ENCODE results near the gene MAD2L2. TPM values are rescaled to one million over a fixed set of nuclear protein-coding genes. Genes with fewer than 3 reads are reported as not detected.
A peak's percentile ranks its signal among the peaks of the same experiment; 100 is the strongest.

MAD2L2 gene
- total RNA-seq, 1 donor from 2014 or later = 19.8 TPM

GRCh38 chr1:11706292-11706691 is 25.3 kb upstream of the MAD2L2 start:
- Histone ChIP-seq H3K36me3 (ENCODE audit: control insufficient read depth in 3 of 3, insufficient read depth in 3 of 3, low read length in 3 of 3) (no peaks in the 10 kb centered on the region), H3K27ac (ENCODE audit: low read depth, low read length) (no peak overlapping the region), H3K4me1 (ENCODE audit: control insufficient read depth in 3 of 3, insufficient read depth in 3 of 3, low read length in 3 of 3) (peaks cover 2 to 17% (median 13%) of the 10 kb centered on the region in 3 donors), H3K4me3 (ENCODE audit: low read length in 3 of 3) (no peak overlapping the region), H3K27me3 (ENCODE audit: control insufficient read depth in 3 of 3, insufficient read depth in 3 of 3, low read length in 3 of 3) (peaks cover 41 to 52% (median 49%) of the 10 kb centered on the region in 3 donors), H3K9ac (ENCODE audit: low read depth in 1 of 3, low read length in 3 of 3) (no peak overlapping the region), H3K9me3 (ENCODE audit: control insufficient read depth in 3 of 3, low read length in 3 of 3) (no peaks in the 10 kb centered on the region)

- peaks cover 8 to 24% (median 19%) of the 10 kb centered on the region in 3 donors for H3K4me1 ChIP-seq (ENCODE audit: control insufficient read depth in 3 of 3, insufficient read depth in 3 of 3, low read length in 3 of 3)
- no peaks in the 10 kb centered on the region for H3K9me3 ChIP-seq (ENCODE audit: control insufficient read depth in 3 of 3, low read length in 3 of 3)
- H3K27ac ChIP-seq (ENCODE audit: low read depth, low read length) = no peak overlapping the region
- no peak overlapping the region for H3K9ac ChIP-seq (ENCODE audit: low read depth in 1 of 3, low read length in 3 of 3)
- H3K36me3 ChIP-seq (ENCODE audit: control insufficient read depth in 3 of 3, insufficient read depth in 3 of 3, low read length in 3 of 3) = no peaks in the 10 kb centered on the region
- H3K27me3 ChIP-seq (ENCODE audit: control insufficient read depth in 3 of 3, insufficient read depth in 3 of 3, low read length in 3 of 3) = peaks cover 44 to 57% (median 54%) of the 10 kb centered on the region in 3 donors
- H3K4me3 ChIP-seq (ENCODE audit: low read length in 3 of 3) = no peak overlapping the region
Measured at GRCh38 chr1:11705596-11705995, 24.6 kb upstream of the MAD2L2 start.

- H3K27ac ChIP-seq (ENCODE audit: low read depth, low read length) = no peak overlapping the region
- no peaks in the 10 kb centered on the region for H3K9me3 ChIP-seq (ENCODE audit: control insufficient read depth in 3 of 3, low read length in 3 of 3)
- no peak overlapping the region for H3K4me3 ChIP-seq (ENCODE audit: low read length in 3 of 3)
- H3K36me3 ChIP-seq (ENCODE audit: control insufficient read depth in 3 of 3, insufficient read depth in 3 of 3, low read length in 3 of 3) = no peaks in the 10 kb centered on the region
- H3K4me1 ChIP-seq (ENCODE audit: control insufficient read depth in 3 of 3, insufficient read depth in 3 of 3, low read length in 3 of 3) = peaks cover 10 to 26% (median 20%) of the 10 kb centered on the region in 3 donors
- H3K9ac ChIP-seq (ENCODE audit: low read depth in 1 of 3, low read length in 3 of 3) = no peak overlapping the region
- H3K27me3 ChIP-seq (ENCODE audit: control insufficient read depth in 3 of 3, insufficient read depth in 3 of 3, low read length in 3 of 3) = peaks cover 46 to 61% (median 58%) of the 10 kb centered on the region in 3 donors
Measured at GRCh38 chr1:11704691-11705475, 23.9 kb upstream of the MAD2L2 start.

GRCh38 chr1:11704194-11704529 is 23.2 kb upstream of the MAD2L2 start:
- no peak overlapping the region for H3K9ac ChIP-seq (ENCODE audit: low read depth in 1 of 3, low read length in 3 of 3)
- peaks cover 43 to 59% (median 58%) of the 10 kb centered on the region in 3 donors for H3K27me3 ChIP-seq (ENCODE audit: control insufficient read depth in 3 of 3, insufficient read depth in 3 of 3, low read length in 3 of 3)
- H3K9me3 ChIP-seq (ENCODE audit: control insufficient read depth in 3 of 3, low read length in 3 of 3) = no peaks in the 10 kb centered on the region
- no peaks in the 10 kb centered on the region for H3K36me3 ChIP-seq (ENCODE audit: control insufficient read depth in 3 of 3, insufficient read depth in 3 of 3, low read length in 3 of 3)
- H3K27ac ChIP-seq (ENCODE audit: low read depth, low read length) = no peak overlapping the region
- H3K4me3 ChIP-seq (ENCODE audit: low read length in 3 of 3) = no peak overlapping the region
- H3K4me1 ChIP-seq (ENCODE audit: control insufficient read depth in 3 of 3, insufficient read depth in 3 of 3, low read length in 3 of 3) = peaks cover 10 to 26% (median 20%) of the 10 kb centered on the region in 3 donors

GRCh38 chr1:11703357-11704193 is 22.6 kb upstream of the MAD2L2 start:
- Histone ChIP-seq H3K27me3 (ENCODE audit: control insufficient read depth in 3 of 3, insufficient read depth in 3 of 3, low read length in 3 of 3) (peaks cover 41 to 63% (median 58%) of the 10 kb centered on the region in 3 donors), H3K9me3 (ENCODE audit: control insufficient read depth in 3 of 3, low read length in 3 of 3) (no peaks in the 10 kb centered on the region), H3K36me3 (ENCODE audit: control insufficient read depth in 3 of 3, insufficient read depth in 3 of 3, low read length in 3 of 3) (no peaks in the 10 kb centered on the region), H3K4me3 (ENCODE audit: low read length in 3 of 3) (no peak overlapping the region), H3K4me1 (ENCODE audit: control insufficient read depth in 3 of 3, insufficient read depth in 3 of 3, low read length in 3 of 3) (peaks cover 10 to 26% (median 20%) of the 10 kb centered on the region in 3 donors), H3K9ac (ENCODE audit: low read depth in 1 of 3, low read length in 3 of 3) (no peak overlapping the region), H3K27ac (ENCODE audit: low read depth, low read length) (no peak overlapping the region)

GRCh38 chr1:11701981-11702803 is 21.2 kb upstream of the MAD2L2 start:
- peaks cover 10 to 18% (median 13%) of the 10 kb centered on the region in 3 donors for H3K4me1 ChIP-seq (ENCODE audit: control insufficient read depth in 3 of 3, insufficient read depth in 3 of 3, low read length in 3 of 3)
- H3K9ac ChIP-seq (ENCODE audit: low read depth in 1 of 3, low read length in 3 of 3) = no peak overlapping the region
- H3K36me3 ChIP-seq (ENCODE audit: control insufficient read depth in 3 of 3, insufficient read depth in 3 of 3, low read length in 3 of 3) = no peaks in the 10 kb centered on the region
- no peaks in the 10 kb centered on the region for H3K9me3 ChIP-seq (ENCODE audit: control insufficient read depth in 3 of 3, low read length in 3 of 3)
- H3K27ac ChIP-seq (ENCODE audit: low read depth, low read length) = no peak overlapping the region
- no peak overlapping the region for H3K4me3 ChIP-seq (ENCODE audit: low read length in 3 of 3)
- H3K27me3 ChIP-seq (ENCODE audit: control insufficient read depth in 3 of 3, insufficient read depth in 3 of 3, low read length in 3 of 3) = peaks cover 46 to 70% (median 68%) of the 10 kb centered on the region in 3 donors

- H3K9me3 ChIP-seq (ENCODE audit: control insufficient read depth in 3 of 3, low read length in 3 of 3) = no peaks in the 10 kb centered on the region
- H3K36me3 ChIP-seq (ENCODE audit: control insufficient read depth in 3 of 3, insufficient read depth in 3 of 3, low read length in 3 of 3) = no peaks in the 10 kb centered on the region
- peaks cover 10 to 18% (median 13%) of the 10 kb centered on the region in 3 donors for H3K4me1 ChIP-seq (ENCODE audit: control insufficient read depth in 3 of 3, insufficient read depth in 3 of 3, low read length in 3 of 3)
- peak overlapping the region in 1 of 3 donors; percentile 33 for H3K9ac ChIP-seq (ENCODE audit: low read depth in 1 of 3, low read length in 3 of 3)
- no peak overlapping the region for H3K4me3 ChIP-seq (ENCODE audit: low read length in 3 of 3)
- no peak overlapping the region for H3K27ac ChIP-seq (ENCODE audit: low read depth, low read length)
- peaks cover 46 to 72% (median 69%) of the 10 kb centered on the region in 3 donors for H3K27me3 ChIP-seq (ENCODE audit: control insufficient read depth in 3 of 3, insufficient read depth in 3 of 3, low read length in 3 of 3)
Measured at GRCh38 chr1:11701551-11701961, 20.6 kb upstream of the MAD2L2 start.

GRCh38 chr1:11700601-11701467 is 19.9 kb upstream of the MAD2L2 start:
- H3K27me3 ChIP-seq (ENCODE audit: control insufficient read depth in 3 of 3, insufficient read depth in 3 of 3, low read length in 3 of 3) = peaks cover 46 to 72% (median 67%) of the 10 kb centered on the region in 3 donors
- no peak overlapping the region for H3K9ac ChIP-seq (ENCODE audit: low read depth in 1 of 3, low read length in 3 of 3)
- H3K27ac ChIP-seq (ENCODE audit: low read depth, low read length) = no peak overlapping the region
- H3K9me3 ChIP-seq (ENCODE audit: control insufficient read depth in 3 of 3, low read length in 3 of 3) = no peaks in the 10 kb centered on the region
- peaks cover 10 to 18% (median 13%) of the 10 kb centered on the region in 3 donors for H3K4me1 ChIP-seq (ENCODE audit: control insufficient read depth in 3 of 3, insufficient read depth in 3 of 3, low read length in 3 of 3)
- H3K36me3 ChIP-seq (ENCODE audit: control insufficient read depth in 3 of 3, insufficient read depth in 3 of 3, low read length in 3 of 3) = no peaks in the 10 kb centered on the region
- no peak overlapping the region for H3K4me3 ChIP-seq (ENCODE audit: low read length in 3 of 3)

- no peaks in the 10 kb centered on the region for H3K36me3 ChIP-seq (ENCODE audit: control insufficient read depth in 3 of 3, insufficient read depth in 3 of 3, low read length in 3 of 3)
- no peaks in the 10 kb centered on the region for H3K9me3 ChIP-seq (ENCODE audit: control insufficient read depth in 3 of 3, low read length in 3 of 3)
- H3K27ac ChIP-seq (ENCODE audit: low read depth, low read length) = no peak overlapping the region
- peaks cover 51 to 73% (median 72%) of the 10 kb centered on the region in 3 donors for H3K27me3 ChIP-seq (ENCODE audit: control insufficient read depth in 3 of 3, insufficient read depth in 3 of 3, low read length in 3 of 3)
- peaks cover 15 to 30% (median 19%) of the 10 kb centered on the region in 3 donors for H3K4me1 ChIP-seq (ENCODE audit: control insufficient read depth in 3 of 3, insufficient read depth in 3 of 3, low read length in 3 of 3)
- no peak overlapping the region for H3K9ac ChIP-seq (ENCODE audit: low read depth in 1 of 3, low read length in 3 of 3)
- H3K4me3 ChIP-seq (ENCODE audit: low read length in 3 of 3) = no peak overlapping the region
Measured at GRCh38 chr1:11697893-11698210, 16.9 kb upstream of the MAD2L2 start.
